Brain pericyte (primary cell): ENCODE measurements around the gene LCN1.
"Not testable (repeated sequence)": the region's sequence is repeated elsewhere in the genome, so short reads cannot be mapped to it uniquely, and the experiment has no call there.

Source experiments
- DNase-seq: peaks from one replicate; pipeline ENCODE4 v3.0.0-alpha.2; 2012; ENCODE audit warnings: low read depth, low spot score

LCN1 gene

GRCh38 chr9:135504262-135505243 lies 16.7 kb upstream of the LCN1 start:
- DNase-seq, result no peak

- DNase-seq, result no peak
Observed at GRCh38 chr9:135505406-135506187, 15.6 kb upstream of the LCN1 start.

GRCh38 chr9:135506327-135507103 lies 14.7 kb upstream of the LCN1 start:
- DNase-seq, result no peak

GRCh38 chr9:135507104-135508035 lies 13.9 kb upstream of the LCN1 start:
- no peak for DNase-seq

- DNase-seq, result no peak
Observed at GRCh38 chr9:135508211-135508820, 12.9 kb upstream of the LCN1 start.

- no peak for DNase-seq
Observed at GRCh38 chr9:135509458-135509857, 11.8 kb upstream of the LCN1 start.

GRCh38 chr9:135512241-135512603 lies 9.0 kb upstream of the LCN1 start:
- no peak for DNase-seq

GRCh38 chr9:135512904-135513303 lies 8.3 kb upstream of the LCN1 start:
- no peak for DNase-seq

GRCh38 chr9:135513351-135513846 lies 7.8 kb upstream of the LCN1 start:
- DNase-seq, result no peak

- not testable (repeated sequence) for DNase-seq
Observed at GRCh38 chr9:135513906-135514305, 7.3 kb upstream of the LCN1 start.

GRCh38 chr9:135514342-135515082 lies 6.7 kb upstream of the LCN1 start:
- no peak for DNase-seq

- no peak for DNase-seq
Observed at GRCh38 chr9:135515083-135515951, 5.9 kb upstream of the LCN1 start.

- DNase-seq, result no peak
Observed at GRCh38 chr9:135516132-135516860, 4.9 kb upstream of the LCN1 start.

GRCh38 chr9:135517407-135517822 lies 3.8 kb upstream of the LCN1 start:
- no peak for DNase-seq

GRCh38 chr9:135519179-135519971 lies 1.9 kb upstream of the LCN1 start:
- no peak for DNase-seq

GRCh38 chr9:135521608-135522095 lies 412 bp downstream of the LCN1 start:
- no peak for DNase-seq
